ENCODE measurements around the gene NCCRP1.

NCCRP1 gene

DNA sequence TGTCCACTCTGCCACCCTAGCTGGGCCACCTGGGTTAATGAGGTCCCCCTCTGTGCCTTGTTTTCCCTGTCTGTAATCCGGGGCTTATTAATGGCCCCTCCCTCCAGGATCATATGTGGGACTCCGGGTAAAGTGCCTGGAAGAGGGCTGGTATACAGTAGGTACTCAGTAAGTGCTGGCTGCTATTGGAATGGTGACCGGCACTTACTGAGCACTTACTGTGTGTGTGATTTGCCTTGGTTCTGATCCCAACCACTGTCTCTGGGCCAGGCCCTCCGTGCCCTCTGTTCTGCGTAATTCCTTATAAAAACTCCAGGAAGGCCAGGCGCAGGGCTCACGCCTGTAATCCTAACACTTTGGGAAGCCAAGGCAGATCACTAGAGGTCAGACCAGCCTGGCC lies 30.9 kb upstream of the NCCRP1 start:
- DNase-seq (ENCODE audit: low read depth), result no peak

GRCh38 chr19:39166571-39167391 lies 30.0 kb upstream of the NCCRP1 start:
- DNase-seq (ENCODE audit: low read depth), result no peak

GRCh38 chr19:39167461-39168257 lies 29.1 kb upstream of the NCCRP1 start:
- no peak for DNase-seq (ENCODE audit: low read depth)

DNA sequence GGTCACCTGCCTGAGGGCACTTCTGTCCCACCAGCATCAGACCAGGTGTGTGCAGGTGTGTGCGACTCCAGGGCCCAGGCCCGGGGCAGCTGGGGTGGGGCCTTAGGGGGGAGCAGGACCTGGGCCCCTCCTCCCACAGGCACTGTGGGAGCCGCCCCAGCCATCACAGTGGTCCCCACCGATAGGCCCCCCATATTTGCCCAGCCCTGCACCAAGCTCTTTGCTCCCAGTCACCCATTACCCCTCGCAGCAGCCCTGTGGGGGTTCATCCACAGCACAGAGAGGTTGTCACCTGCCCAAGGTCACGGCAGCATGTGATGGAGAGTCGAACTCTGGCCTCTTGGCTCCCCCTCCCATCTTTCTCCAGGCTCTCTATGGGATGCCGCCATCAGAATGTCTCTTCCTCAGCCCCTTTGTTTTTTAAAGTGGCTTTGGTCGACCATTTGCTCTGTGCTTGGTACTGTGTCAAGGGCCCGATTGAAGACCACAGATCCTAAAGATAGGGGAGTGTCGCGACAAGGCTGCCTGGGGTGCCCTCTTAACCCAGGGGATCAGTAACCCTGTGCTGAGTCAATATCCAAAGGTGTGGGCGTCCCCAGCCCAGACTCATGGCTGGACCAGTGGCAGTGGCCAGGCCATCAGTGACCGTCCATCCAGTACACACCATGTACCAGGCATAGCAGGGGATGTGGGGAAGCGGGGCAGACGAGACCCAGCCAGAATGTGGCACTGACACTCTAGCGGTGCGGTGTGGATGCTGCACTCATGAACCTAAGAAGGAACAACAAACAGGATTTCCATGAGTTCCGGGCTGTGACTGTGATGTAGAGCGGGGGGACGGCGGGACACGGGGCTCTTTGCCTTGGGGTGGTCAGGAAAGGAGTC lies 28.3 kb upstream of the NCCRP1 start:
- DNase-seq (ENCODE audit: low read depth), result no peak

DNA sequence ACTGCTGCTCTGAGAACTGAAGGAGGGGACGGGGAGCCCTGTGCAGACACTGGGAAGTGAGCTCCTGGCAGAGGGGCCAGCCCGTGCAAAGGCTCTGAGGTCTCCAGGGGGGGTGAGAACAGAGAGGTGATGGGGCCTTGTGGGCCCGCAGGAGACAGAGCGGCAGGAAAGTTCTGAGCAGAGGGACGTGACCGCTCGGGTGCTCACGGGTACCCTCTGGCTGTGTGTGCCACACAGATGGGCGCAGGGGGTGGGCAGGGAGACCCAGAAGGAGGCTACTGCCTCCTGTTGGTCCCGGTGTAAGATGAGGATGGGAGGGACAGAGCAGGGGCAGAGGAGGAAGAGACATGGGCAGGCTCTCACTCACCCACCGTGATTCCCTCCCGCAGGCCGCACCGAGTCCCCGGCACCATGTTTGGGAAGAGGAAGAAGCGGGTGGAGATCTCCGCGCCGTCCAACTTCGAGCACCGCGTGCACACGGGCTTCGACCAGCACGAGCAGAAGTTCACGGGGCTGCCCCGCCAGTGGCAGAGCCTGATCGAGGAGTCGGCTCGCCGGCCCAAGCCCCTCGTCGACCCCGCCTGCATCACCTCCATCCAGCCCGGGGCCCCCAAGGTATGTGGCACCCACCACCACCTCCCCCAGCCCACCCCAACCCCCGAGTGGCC lies 27.5 kb upstream of the NCCRP1 start:
- no peak for DNase-seq (ENCODE audit: low read depth)

DNA sequence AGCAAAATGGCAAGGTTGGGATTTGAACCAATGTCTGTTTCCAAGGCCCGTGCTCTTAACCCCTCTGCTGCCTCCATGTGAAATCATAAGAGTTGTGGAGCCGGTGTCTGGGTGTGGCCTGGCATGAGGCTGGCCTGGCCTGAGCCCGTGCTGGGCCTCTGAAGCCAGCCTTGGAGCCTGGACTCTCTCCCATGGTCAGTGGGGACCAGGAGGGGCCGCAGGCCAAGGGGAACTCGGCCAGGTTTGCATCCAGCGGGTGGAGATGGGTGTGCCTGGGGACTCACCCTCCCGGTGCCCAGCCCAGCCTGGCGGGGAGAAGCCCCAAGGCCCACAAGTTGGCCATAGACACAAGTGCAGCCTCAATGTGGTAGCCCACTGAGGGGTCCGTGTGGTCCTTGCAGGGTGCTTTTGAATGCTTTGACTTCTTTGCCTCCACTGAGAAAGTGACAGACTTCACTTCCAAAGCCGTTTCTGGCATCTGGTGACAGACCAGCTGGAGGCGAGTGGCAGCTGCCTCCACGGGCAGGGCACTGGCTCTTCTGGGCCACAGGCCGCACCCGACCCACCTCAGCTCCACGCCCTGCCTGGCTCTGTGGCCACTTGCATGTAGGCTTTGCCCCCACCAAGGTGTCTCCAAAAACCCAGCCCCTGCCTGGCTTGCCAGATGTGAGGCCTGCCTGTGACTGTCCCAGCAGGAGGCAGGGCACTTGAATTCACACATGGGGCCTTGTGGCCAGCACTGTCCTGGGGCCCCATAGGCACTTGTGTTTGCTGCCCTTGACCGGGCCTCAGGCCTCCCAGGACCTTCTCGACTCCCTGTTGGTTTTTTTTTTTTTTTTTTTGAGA lies 26.2 kb upstream of the NCCRP1 start:
- no peak for DNase-seq (ENCODE audit: low read depth)

DNA sequence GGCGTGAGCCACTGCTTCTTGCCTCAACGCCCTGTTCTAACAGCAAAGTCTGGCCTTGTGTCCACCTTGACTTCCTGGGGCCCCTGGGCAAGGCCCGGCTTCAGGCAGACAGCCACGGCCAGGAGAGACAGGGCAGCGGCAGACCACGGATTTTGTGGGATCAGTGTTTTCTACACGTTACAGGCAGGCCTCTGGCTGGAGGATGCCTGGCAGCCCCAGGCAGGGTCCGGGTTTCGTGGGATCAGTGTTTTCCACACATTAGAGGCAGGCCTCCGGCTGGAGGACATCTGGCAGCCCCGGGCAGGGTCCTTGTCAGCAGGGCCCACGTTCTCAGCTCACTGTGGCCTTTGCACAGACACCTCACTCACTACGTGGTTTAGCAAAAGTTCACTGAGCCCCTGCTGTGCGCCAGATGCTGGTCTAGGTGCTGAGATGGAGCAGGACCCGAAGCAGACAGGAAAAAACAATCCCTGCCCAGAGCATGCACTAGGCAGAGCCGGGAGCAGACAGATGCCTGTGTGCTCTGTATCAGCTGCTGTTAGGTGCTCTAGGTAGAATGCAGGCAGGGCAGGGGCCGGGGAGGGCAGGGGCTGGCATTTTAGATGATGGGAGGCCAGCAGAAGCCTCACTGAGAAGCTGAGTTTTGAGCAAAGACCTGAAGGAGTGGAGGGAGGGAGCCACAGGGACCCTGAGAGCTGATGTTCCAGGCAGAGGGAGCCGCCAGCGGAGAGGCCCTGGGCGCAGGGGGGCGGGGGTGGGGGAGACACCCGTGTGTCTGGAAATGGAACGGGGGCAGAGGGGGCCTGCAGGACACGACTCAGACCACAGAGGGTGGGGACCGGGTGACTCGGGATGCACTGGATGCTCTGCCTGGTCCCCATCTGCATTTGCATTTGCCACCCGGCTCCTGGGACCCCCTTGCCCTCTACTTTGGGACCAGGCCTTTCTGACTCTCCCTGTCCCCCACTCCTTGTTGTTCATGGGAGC lies 25.0 kb upstream of the NCCRP1 start:
- DNase-seq (ENCODE audit: low read depth), result no peak

GRCh38 chr19:39172700-39173501 lies 23.9 kb upstream of the NCCRP1 start:
- DNase-seq (ENCODE audit: low read depth), result no peak

GRCh38 chr19:39173502-39173991 lies 23.2 kb upstream of the NCCRP1 start:
- no peak for DNase-seq (ENCODE audit: low read depth)

DNA sequence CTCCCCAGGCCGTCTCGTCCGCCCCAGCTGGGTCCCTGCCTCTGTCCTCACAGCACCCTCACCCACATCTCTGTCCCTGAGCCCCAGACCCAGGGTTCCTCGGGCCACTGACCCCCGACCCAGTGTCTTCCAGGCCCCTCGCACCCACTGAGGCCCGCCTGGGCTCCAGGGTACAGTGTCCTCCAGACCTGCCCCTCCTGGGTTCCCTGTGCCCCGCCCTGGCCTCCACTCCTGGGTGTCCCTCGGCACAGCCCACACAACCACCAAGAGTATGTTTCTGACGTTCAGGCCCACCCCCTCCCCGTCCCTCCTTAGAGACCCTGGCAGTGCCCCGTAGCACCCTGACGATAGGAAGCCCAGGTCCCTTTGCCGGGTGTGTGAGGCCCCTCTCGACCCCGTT lies 22.6 kb upstream of the NCCRP1 start:
- DNase-seq (ENCODE audit: low read depth), result no peak

GRCh38 chr19:39174558-39175544 lies 21.9 kb upstream of the NCCRP1 start:
- no peak for DNase-seq (ENCODE audit: low read depth)

DNA sequence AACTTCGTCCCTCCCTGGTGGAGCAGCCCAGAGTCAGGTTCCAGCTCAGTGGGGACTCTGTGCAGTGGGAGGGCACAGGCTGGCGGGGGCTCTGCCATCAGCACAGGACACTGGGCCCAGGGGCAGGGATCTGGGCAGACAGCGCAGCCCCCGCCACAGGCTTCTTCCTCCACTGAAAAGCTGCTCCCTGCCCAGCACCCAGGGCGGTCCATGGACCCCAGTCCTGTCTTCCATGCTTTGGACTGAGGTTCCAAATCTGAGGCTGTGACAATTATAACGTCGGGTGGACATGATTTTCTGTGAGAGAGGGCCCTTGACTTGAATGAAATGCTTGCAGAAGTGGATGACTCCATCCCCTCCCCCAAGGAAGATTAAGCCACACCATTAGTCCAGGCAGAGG lies 21.2 kb upstream of the NCCRP1 start:
- peak; percentile 59 for DNase-seq (ENCODE audit: low read depth)

- no peak for DNase-seq (ENCODE audit: low read depth)
Measured at GRCh38 chr19:39177110-39177699, 19.6 kb upstream of the NCCRP1 start.

GRCh38 chr19:39177736-39178135 lies 19.0 kb upstream of the NCCRP1 start:
- DNase-seq (ENCODE audit: low read depth), result no peak

DNA sequence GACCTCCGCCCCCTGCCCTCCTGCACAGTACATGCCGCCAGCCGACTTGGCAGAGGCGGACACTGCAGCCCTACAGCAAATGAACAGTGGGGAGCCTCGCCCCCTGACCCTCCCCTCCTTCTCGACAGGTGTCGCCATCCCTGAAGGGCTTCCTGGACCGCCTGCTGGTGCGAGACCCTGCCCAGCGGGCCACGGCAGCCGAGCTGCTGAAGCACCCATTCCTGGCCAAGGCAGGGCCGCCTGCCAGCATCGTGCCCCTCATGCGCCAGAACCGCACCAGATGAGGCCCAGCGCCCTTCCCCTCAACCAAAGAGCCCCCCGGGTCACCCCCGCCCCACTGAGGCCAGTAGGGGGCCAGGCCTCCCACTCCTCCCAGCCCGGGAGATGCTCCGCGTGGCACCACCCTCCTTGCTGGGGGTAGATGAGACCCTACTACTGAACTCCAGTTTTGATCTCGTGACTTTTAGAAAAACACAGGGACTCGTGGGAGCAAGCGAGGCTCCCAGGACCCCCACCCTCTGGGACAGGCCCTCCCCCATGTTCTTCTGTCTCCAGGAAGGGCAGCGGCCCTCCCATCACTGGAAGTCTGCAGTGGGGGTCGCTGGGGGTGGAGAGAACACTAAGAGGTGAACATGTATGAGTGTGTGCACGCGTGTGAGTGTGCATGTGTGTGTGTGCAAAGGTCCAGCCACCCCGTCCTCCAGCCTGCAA lies 18.3 kb upstream of the NCCRP1 start:
- no peak for DNase-seq (ENCODE audit: low read depth)

DNA sequence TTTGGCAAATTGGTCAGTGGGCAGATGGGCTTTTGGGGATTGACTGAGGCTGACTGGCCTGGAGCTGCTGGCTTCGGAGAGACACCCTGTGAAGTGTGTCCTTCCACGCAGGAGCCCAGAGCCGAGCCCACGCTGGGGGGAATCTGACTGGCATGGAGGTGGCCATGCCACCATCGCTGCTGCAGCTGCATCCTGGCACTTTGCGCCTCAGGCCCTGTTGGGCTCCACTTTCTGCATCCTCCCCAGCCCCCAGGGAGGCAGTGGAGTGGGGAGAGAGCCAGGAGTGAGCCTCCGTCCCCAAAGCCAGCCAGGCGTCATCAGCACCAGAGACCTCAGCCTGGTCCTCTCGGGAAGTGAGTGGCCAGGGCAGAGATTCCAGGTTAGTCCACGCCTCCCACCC lies 17.0 kb upstream of the NCCRP1 start:
- DNase-seq (ENCODE audit: low read depth), result no peak

Data from amniotic epithelial cell (primary cell).